H9 (cell line): ENCODE data around the gene CREB5. TPM values are rescaled to one million over a fixed set of nuclear protein-coding genes. Genes with fewer than 3 reads are reported as not detected.

Experiments used
- DNase-seq: peaks from one replicate; pipeline ENCODE4 v3.0.0-alpha.2; 2017
- H2AFZ ChIP-seq: one replicate; pipeline ENCODE4 v1.6.1; 2013; ENCODE audit warnings: mild to moderate bottlenecking, low read length, control low read depth, moderate library complexity
- H2AK5ac ChIP-seq: 2 replicates; pipeline ENCODE4 v1.6.1; 2013; ENCODE audit warnings: low read length, control low read depth, mixed read lengths; ENCODE audit not compliant: insufficient read length
- H2BK120ac ChIP-seq: one replicate; pipeline ENCODE4 v1.6.1; 2013; ENCODE audit warnings: low read depth, mild to moderate bottlenecking, low read length, control low read depth, inconsistent platforms; ENCODE audit not compliant: poor library complexity, severe bottlenecking
- H2BK12ac ChIP-seq: 2 replicates; pipeline ENCODE4 v1.6.1; 2013; ENCODE audit warnings: low read length, control low read depth, mixed read lengths, low read depth; ENCODE audit not compliant: insufficient read length
- H2BK15ac ChIP-seq: 2 replicates; pipeline ENCODE4 v1.6.1; 2013; ENCODE audit warnings: low read depth, low read length, control low read depth
- H2BK20ac ChIP-seq: one replicate; pipeline ENCODE4 v1.6.1; 2013; ENCODE audit warnings: low read depth, mild to moderate bottlenecking, low read length, control low read depth, inconsistent platforms; ENCODE audit not compliant: poor library complexity, severe bottlenecking
- H2BK5ac ChIP-seq: 2 replicates; pipeline ENCODE4 v1.6.1; 2013; ENCODE audit warnings: low read length, control low read depth, mixed read lengths; ENCODE audit not compliant: insufficient read length
- H3K14ac ChIP-seq: 2 replicates; pipeline ENCODE4 v1.6.1; 2013; ENCODE audit warnings: low read length, control low read depth; ENCODE audit not compliant: insufficient read depth
- H3K18ac ChIP-seq: 2 replicates; pipeline ENCODE4 v1.6.1; 2013; ENCODE audit warnings: low read depth, mild to moderate bottlenecking, mixed read lengths, low read length, control low read depth; ENCODE audit not compliant: insufficient read length
- H3K23ac ChIP-seq: 2 replicates; pipeline ENCODE4 v1.6.1; 2013; ENCODE audit warnings: low read length, control low read depth, mixed read lengths, low read depth; ENCODE audit not compliant: insufficient read length
- H3K23me2 ChIP-seq: 2 replicates; pipeline ENCODE4 v1.6.1; 2013; ENCODE audit warnings: low read depth, mild to moderate bottlenecking, mixed read lengths, low read length, control low read depth; ENCODE audit not compliant: insufficient read length, poor library complexity, severe bottlenecking
- H3K27ac ChIP-seq: 2 replicates; pipeline ENCODE4 v1.5.1; 2013; ENCODE audit warnings: low read length, control low read depth, mixed read lengths, low read depth; ENCODE audit not compliant: insufficient read length
- H3K27me3 ChIP-seq: 2 replicates; pipeline ENCODE4 v1.6.1; 2013; ENCODE audit warnings: low read length, control low read depth, inconsistent platforms; ENCODE audit not compliant: insufficient read depth
- H3K4ac ChIP-seq: 2 replicates; pipeline ENCODE4 v1.6.1; 2013; ENCODE audit warnings: low read depth, mild to moderate bottlenecking, control low read depth, inconsistent platforms, low read length, moderate library complexity
- H3K4me1 ChIP-seq: 2 replicates; pipeline ENCODE4 v1.6.1; 2013; ENCODE audit warnings: low read length, control low read depth, inconsistent platforms; ENCODE audit not compliant: insufficient read depth
- H3K4me2 ChIP-seq: 2 replicates; pipeline ENCODE4 v1.6.1; 2013; ENCODE audit warnings: low read length, control low read depth, mixed read lengths; ENCODE audit not compliant: insufficient read length, insufficient read depth
- H3K56ac ChIP-seq: 2 replicates; pipeline ENCODE4 v1.6.1; 2013; ENCODE audit warnings: low read depth, mild to moderate bottlenecking, mixed read lengths, low read length, control low read depth; ENCODE audit not compliant: insufficient read length
- H3K79me1 ChIP-seq: 2 replicates; pipeline ENCODE4 v1.6.1; 2013; ENCODE audit warnings: low read depth, mild to moderate bottlenecking, moderate library complexity, low read length, control low read depth, inconsistent platforms; ENCODE audit not compliant: insufficient read depth, poor library complexity, severe bottlenecking
- H3K79me2 ChIP-seq: 2 replicates; pipeline ENCODE4 v1.6.1; 2013; ENCODE audit warnings: low read length, control low read depth, inconsistent platforms; ENCODE audit not compliant: insufficient read depth
- H3K9ac ChIP-seq: 2 replicates; pipeline ENCODE4 v1.6.1; 2013; ENCODE audit warnings: low read length, control low read depth, mixed read lengths; ENCODE audit not compliant: insufficient read length; ENCODE audit errors: extremely low read depth
- H3K9me3 ChIP-seq: one replicate; pipeline ENCODE4 v1.6.1; 2013; ENCODE audit warnings: low read depth, low read length, inconsistent platforms; ENCODE audit not compliant: control insufficient read depth
- H3T11ph ChIP-seq: one replicate; pipeline ENCODE4 v1.6.1; 2013; ENCODE audit warnings: mild to moderate bottlenecking, low read length, control low read depth, inconsistent platforms
- H4K20me1 ChIP-seq: one replicate; pipeline ENCODE4 v1.6.1; 2013; ENCODE audit not compliant: control insufficient read depth, insufficient read length, insufficient read depth
- H4K5ac ChIP-seq: 2 replicates; pipeline ENCODE4 v1.6.1; 2013; ENCODE audit warnings: low read depth, mild to moderate bottlenecking, mixed read lengths, low read length, control low read depth; ENCODE audit not compliant: insufficient read length
- H4K8ac ChIP-seq: replicated peaks from 2 replicates; pipeline ENCODE4 v1.6.1; 2013; ENCODE audit warnings: low read length, control low read depth, mixed read lengths, low read depth; ENCODE audit not compliant: insufficient read length
- H4K91ac ChIP-seq: 2 replicates; pipeline ENCODE4 v1.6.1; 2013; ENCODE audit warnings: low read depth, mild to moderate bottlenecking, moderate library complexity, mixed read lengths, low read length, control low read depth; ENCODE audit not compliant: insufficient read length
- H3K27ac Mint-ChIP-seq, 3 experiments: 2 replicates in 2 of 3; 3 replicates in 1 of 3; pipeline ENCODE4 v1.8.0; 2020 to 2021; ENCODE audit warnings: mixed read lengths in 3 of 3, mild to moderate bottlenecking in 1 of 3, moderate library complexity in 1 of 3
- H3K27me3 Mint-ChIP-seq: 2 replicates; pipeline ENCODE4 v1.8.0; 2021; ENCODE audit warnings: low read depth, mild to moderate bottlenecking, moderate library complexity, mixed read lengths
- H3K36me3 Mint-ChIP-seq, 3 experiments: 2 replicates in 2 of 3; 3 replicates in 1 of 3; pipeline ENCODE4 v1.8.0; 2020 to 2021; ENCODE audit warnings: low read depth in 3 of 3, mixed read lengths in 3 of 3; ENCODE audit not compliant: insufficient read depth in 1 of 3
- H3K4me1 Mint-ChIP-seq, 2 experiments: 2 replicates each; pipeline ENCODE4 v1.8.0; 2020; ENCODE audit warnings: mixed read lengths in 2 of 2
- H3K4me3 Mint-ChIP-seq, 2 experiments: 2 replicates in 1 of 2; 3 replicates in 1 of 2; pipeline ENCODE4 v1.8.0; 2020 to 2021; ENCODE audit warnings: mild to moderate bottlenecking in 2 of 2, mixed read lengths in 2 of 2, moderate library complexity in 1 of 2
- H3K9me3 Mint-ChIP-seq, 2 experiments: 2 replicates in 1 of 2; 3 replicates in 1 of 2; pipeline ENCODE4 v1.8.0; 2020; ENCODE audit warnings: mild to moderate bottlenecking in 2 of 2, mixed read lengths in 2 of 2, moderate library complexity in 1 of 2
- WGBS: extraction: QIAGEN DNeasy Blood & Tissue Kit; methylation state at CpG from one replicate; pipeline ENCODE4 v1.1.7; 2013; ENCODE audit warnings: missing lambda C conversion rate, low lambda C conversion rate, mixed read lengths; ENCODE audit not compliant: insufficient read length; ENCODE audit errors: extremely low coverage; 5-methylcytosine and 5-hydroxymethylcytosine counted together
- total RNA-seq: library from RNA; stranded (reverse); gene quantifications from 2 replicates; pipeline ENCODE4 v1.2.1, GENCODE V29; 2021
- TF ChIP-seq, protein P1 (sequence below): fragments of 200-600 bp; sonication (generic); conservative IDR thresholded peaks from 3 replicates; pipeline ENCODE4 v1.8.0; 2021; ENCODE audit warnings: antibody characterized with exemption, mild to moderate bottlenecking

Gene CREB5
- total RNA-seq, 1 experiment from 2014 or later = 4.0 TPM

DNA sequence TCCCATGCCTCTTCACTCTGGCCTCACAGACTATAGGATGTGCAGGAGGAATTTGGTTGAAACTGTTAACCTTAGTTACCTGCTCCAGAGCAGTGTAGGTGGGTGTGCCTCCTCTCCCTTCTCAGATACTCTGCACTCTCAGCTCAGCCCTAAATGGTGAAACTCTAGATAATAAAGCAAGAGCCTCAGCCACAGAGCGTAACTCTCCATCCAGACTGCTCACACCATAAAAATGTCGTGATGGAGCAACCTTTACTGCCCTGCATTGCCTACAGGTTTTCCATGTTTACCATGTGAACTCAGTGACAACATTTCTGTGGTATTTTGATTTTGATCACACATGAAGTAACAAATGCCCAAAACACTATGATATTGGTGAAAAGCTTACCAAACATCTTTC lies 227.7 kb downstream of the CREB5 start:
- H3K27me3 ChIP-seq = no peaks in the 10 kb centered on the region
- Mint-ChIP-seq H3K4me3 (no peak overlapping the region), H3K27ac (no peak overlapping the region), H3K9me3 (no peaks in the 10 kb centered on the region), H3K36me3 (no peaks in the 10 kb centered on the region), H3K27me3 (no peaks in the 10 kb centered on the region), H3K4me1 (peaks cover 16 to 22% of the 10 kb centered on the region in 2 experiments)
- no peak overlapping the region for H3K9ac ChIP-seq
- H2BK20ac ChIP-seq = no peak overlapping the region
- no peak overlapping the region for H3T11ph ChIP-seq
- no peak overlapping the region for H2BK5ac ChIP-seq
- no peak overlapping the region for H3K4me2 ChIP-seq
- H3K18ac ChIP-seq = no peak overlapping the region
- H2AFZ ChIP-seq = no peak overlapping the region
- no peak overlapping the region for H3K56ac ChIP-seq
- no peak overlapping the region for H2BK15ac ChIP-seq
- H2AK5ac ChIP-seq = no peak overlapping the region
- no peak overlapping the region for H3K14ac ChIP-seq
- H2BK12ac ChIP-seq = no peak overlapping the region
- H4K8ac ChIP-seq = no peak overlapping the region
- WGBS = no CpG with 5 or more reads among the region's 2 CpGs
- no peaks in the 10 kb centered on the region for H3K9me3 ChIP-seq
- no peak overlapping the region for H3K27ac ChIP-seq
- no peak overlapping the region for H2BK120ac ChIP-seq
- H3K23ac ChIP-seq = no peak overlapping the region
- no peaks in the 10 kb centered on the region for H3K23me2 ChIP-seq
- H3K4me1 ChIP-seq = peaks cover 9% of the 10 kb centered on the region; the same call in 1 of the 2 replicates
- H4K20me1 ChIP-seq = no peaks in the 10 kb centered on the region
- DNase-seq = no peak
- H4K5ac ChIP-seq = no peak overlapping the region
- H3K79me1 ChIP-seq = no peaks in the 10 kb centered on the region
- TF ChIP-seq, protein P1, sequence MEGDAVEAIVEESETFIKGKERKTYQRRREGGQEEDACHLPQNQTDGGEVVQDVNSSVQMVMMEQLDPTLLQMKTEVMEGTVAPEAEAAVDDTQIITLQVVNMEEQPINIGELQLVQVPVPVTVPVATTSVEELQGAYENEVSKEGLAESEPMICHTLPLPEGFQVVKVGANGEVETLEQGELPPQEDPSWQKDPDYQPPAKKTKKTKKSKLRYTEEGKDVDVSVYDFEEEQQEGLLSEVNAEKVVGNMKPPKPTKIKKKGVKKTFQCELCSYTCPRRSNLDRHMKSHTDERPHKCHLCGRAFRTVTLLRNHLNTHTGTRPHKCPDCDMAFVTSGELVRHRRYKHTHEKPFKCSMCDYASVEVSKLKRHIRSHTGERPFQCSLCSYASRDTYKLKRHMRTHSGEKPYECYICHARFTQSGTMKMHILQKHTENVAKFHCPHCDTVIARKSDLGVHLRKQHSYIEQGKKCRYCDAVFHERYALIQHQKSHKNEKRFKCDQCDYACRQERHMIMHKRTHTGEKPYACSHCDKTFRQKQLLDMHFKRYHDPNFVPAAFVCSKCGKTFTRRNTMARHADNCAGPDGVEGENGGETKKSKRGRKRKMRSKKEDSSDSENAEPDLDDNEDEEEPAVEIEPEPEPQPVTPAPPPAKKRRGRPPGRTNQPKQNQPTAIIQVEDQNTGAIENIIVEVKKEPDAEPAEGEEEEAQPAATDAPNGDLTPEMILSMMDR = no peak
- H4K91ac ChIP-seq = no peak overlapping the region
- no peaks in the 10 kb centered on the region for H3K79me2 ChIP-seq
- H3K4ac ChIP-seq = no peak overlapping the region
